GM19395 (cell line): ENCODE measurements around the gene KDM4B.
"Not testable (repeated sequence)": the region's sequence is repeated elsewhere in the genome, so short reads cannot be mapped to it uniquely, and the experiment has no call there.

Experiments used
- ATAC-seq: cut with Tn5 transposase; IDR thresholded peaks from one replicate; pipeline ENCODE4 v1.9.1; 2021; ENCODE audit warnings: mild to moderate bottlenecking, moderate library complexity; ENCODE audit not compliant: unreplicated experiment

KDM4B gene

DNA sequence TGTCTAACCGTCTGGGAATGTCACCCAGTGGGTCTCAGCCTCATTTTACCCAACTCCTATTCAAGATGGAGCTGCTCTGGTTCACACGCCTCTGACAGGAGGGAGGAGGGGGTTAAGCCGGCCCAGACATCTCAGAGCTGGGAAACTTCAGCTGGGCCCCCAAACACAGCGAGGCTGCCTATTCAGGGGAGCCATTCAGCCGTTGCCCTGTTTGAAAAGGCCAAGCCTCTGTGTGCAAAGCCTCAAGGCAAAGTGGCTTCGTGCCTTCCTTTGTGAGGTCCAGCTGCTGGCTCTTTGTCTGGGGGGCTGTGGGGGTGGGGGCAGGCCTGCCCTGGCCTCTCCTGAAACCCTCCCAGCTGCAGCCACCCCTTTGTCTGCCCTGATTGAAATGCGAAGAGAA lies 224.3 kb downstream of the KDM4B start:
- no peak for ATAC-seq

DNA sequence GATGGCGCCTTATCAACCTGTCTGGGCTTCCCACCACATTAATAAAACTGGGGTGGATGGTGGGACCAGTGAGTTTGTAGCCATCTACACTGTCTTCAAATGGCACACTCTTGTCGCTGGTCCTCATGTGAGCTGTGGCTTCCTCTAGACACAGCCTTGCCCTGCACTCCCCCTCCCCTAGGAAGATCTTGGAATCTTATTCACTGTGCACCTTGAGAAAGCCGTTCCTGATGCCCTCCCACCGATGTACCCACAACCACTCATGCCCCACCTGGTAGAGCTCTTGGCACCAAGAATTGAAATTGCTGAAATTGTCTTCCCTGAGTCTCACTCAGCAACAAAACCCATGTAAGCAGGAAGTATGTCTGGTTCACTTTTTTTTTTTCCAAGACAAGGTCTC lies 225.7 kb downstream of the KDM4B start:
- ATAC-seq: no peak

DNA sequence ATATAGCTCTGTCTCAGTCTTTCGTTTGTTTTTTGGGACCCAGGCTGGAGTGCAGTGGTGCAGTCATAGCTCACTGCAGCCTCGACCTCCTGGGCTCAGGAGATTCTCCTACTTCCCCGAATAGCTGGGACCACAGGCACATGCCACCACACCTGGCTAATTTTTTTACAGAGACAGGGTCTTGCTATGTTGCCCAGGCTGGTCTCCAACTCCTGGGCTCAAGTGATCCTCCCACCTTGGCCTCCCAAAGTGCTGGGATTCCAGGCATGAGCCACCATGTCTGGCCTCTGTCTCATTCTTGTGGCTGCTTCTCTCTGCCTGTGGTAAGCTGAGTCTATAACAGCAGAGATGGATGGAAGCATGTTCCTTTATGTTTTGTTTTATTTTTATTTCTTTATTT lies 226.7 kb downstream of the KDM4B start:
- ATAC-seq: not testable (repeated sequence)

DNA sequence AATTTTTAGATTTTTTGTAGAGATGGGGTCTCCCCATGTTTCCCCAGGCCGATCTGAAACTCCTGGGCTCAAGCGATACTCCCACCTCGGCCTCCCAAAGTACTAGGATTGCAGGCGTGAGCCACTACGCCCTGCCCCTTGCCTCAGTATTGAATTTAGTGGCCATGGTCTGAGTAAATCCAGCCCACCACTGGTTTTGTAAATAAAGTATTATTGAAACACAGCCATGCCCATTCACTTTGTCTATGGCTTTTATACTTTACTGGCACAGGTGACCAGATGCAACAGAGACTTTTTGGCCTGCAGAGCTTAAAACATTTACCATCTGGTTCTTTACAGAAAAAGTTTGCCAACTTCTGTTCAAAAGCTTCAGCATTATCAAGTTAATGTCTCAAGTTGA lies 227.9 kb downstream of the KDM4B start:
- no peak for ATAC-seq

DNA sequence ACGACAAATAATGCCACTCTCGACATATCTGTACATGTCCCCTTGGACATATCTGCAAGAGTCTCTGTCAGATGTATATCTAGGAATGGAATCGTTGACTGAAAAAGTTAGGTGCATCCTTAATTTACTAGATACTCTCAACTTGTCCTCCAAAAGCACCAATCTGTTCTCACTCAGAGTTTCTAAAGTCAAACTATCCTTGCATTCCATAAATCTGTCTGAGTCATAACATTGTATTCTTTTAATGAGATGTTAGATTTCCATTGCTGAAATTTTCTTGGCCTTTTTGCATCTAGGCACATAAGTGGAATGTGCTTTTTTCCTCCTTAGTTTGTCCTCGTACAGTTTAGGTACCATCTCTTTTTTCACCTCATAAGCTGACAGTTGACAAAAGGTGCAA lies 231.9 kb downstream of the KDM4B start:
- ATAC-seq: no peak

DNA sequence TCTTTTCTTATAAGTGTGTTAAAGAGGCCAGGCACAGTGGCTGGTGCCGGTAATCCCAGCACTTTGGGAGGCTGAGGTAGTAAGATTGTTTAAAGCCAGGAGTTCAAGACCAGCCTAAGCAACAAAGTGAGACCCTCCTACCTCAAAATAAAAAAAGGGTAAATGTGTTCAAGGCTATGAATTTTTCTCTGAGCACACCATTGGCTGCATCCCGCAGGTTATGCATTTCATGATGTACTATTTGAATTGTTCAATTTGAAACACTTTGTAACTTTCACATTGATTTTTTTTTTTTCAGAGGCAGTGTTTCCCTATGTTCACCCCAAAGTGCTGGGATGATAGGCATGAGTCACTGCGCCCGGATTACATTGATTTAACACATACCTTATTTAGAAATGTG lies 233.6 kb downstream of the KDM4B start:
- no peak for ATAC-seq
